ENCODE results near the gene TAF4B.
"Not testable (repeated sequence)": the region's sequence is repeated elsewhere in the genome, so short reads cannot be mapped to it uniquely, and the experiment has no call there.

Gene TAF4B

DNA sequence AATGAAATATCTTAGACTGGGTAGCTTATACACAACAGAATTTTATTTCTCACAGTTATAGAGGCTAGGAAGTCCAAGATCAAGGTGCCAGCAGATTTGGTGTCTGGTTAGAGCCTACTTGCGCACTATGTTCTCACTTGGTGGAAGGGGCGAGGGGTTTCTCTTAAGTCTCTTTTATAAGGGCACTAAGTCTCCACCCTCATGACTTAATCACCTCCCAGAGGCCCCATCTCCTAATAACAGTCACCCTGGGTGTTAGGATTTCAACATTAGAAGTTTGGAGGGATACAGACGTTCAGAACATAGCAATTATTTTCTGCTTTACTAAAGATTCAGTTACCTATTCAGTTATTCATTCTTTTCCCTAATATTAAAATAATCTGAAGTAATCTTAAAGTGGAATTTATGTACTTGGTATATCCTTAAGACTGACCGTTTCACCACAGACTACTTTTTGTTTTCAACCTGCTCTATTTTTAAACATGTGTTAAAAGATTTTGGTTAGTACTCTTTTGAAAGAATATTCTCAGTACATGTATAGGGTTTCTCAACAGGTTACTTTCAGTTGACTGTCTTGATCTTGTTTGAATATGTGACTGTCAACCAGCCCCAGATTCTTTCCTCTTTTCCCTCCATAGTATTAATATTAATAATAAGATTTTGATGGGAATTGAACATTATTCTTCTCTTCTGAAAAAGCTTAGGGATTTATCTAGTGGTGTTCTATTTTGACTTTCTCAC is 130.0 kb downstream of the TAF4B start:
- intact Hi-C loops (cut with DNase I), result no loop called here
- no peak for DNase-seq

DNA sequence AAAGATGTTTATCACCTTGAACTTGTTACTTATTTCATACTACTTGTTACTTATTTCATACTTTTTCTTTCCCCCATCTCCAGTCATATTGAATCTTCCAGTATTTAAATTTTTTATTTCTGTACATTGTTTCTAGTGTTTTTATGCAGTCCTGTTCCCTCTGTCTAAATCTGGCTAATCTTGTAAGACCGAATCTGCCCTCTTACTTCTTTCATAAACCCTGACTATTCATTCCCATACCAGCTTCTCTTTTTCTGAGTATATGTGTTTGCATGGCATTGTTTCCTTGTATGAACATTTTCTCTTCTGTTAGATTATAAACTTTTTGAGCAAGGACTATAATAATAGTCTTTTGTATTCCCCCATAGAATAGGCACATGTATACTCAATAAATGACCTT is 131.7 kb downstream of the TAF4B start:
- intact Hi-C loops (cut with DNase I), result no loop called here
- DNase-seq, result no peak

DNA sequence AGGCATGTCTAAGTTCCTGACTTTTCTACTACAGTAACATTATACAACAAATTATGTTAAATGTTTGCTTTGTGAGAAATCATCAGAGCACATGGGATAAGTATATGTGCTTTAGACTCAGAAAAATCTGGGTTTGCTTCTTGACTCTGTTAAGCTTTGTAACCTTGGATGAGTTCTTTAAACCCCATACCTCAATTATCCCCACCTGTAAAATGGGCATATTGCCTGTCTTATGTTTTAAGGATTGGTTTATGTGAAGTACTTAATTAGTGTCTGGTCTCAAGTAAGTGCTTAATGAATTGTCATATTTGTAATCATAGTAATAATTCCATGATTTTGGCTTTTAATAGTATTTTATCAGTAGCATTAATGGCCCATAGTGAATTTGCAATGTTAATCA is 135.8 kb downstream of the TAF4B start:
- DNase-seq, result no peak
- intact Hi-C loops (cut with DNase I), result no loop called here

DNA sequence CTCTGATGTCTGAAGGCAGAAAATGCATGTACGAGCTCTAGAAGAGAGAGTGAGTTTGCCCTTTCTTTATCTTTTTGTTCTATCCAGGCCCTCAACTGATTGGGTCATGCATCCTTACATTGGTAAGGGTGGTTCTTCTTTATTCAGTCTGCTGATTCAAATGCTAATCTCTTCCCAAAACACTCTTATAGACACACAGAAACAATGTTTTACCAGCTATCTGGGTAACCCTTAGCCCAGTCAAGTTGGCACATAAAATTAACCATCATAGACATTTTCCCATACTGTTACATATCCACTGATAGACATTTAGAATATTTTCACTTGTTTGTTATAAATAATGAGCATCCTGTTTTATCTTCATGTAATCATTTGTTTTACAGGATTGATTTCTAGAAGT is 141.2 kb downstream of the TAF4B start:
- no peak for DNase-seq
- intact Hi-C loops (cut with DNase I), result no loop called here

DNA sequence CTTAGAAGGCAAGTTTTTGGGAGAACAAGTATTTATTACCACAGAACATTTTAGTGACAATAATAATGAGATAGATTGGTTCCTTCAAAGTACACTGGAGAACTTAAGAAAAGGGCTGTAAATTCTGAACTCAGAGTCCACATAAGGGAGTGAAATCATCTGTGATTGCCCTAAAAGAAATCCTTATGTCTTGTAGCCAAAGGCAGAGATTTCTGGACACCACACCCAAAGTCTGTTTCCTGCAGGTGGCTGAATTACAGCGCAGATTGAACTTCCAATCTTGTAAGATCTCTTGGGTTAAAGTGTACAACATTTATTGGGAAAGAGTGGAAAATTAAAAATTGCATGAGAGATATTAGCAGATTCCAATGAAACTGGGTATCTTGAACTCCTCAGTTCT is 143.8 kb downstream of the TAF4B start:
- intact Hi-C loops (cut with DNase I), result no loop called here
- no peak for DNase-seq

DNA sequence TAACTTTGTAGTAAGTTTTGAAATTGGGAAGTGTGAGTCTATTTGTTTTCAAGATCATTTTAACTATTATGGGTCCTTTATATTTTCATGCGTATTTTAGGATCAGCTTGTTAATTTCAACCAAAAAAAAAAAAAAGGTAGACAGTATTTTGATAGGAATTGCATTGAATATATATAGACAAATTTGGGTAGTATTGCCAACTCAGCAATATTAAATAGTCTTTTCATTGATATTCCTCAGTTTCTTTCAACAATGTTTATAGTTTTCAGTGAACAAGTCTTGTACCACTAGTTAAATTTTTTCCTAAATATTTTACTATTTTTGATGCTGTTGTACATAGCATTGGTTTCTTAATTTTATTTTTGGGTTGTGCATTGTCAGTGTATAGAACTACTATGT is 149.9 kb downstream of the TAF4B start:
- DNase-seq, result no peak
- intact Hi-C loops (cut with DNase I), result no loop called here

DNA sequence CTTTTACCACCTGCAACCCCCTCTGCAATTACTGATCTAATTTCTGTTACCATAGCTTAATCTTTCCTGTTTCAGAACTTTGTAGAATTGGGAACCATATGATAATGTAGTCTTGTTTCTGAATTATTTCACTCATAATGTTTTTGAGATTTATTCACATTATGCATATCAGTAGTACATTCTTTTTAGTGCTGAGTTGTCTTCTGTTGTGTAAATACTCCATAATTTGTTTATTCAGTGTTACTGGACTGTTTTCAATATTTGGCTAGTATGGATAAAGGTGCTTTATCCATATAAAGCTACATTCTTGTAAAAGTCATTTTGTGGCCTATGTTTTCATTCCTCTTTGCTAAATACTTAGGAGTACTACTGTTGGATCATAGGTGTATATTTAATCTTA is 152.5 kb downstream of the TAF4B start:
- intact Hi-C loops (cut with DNase I), result no loop called here
- no peak for DNase-seq

DNA sequence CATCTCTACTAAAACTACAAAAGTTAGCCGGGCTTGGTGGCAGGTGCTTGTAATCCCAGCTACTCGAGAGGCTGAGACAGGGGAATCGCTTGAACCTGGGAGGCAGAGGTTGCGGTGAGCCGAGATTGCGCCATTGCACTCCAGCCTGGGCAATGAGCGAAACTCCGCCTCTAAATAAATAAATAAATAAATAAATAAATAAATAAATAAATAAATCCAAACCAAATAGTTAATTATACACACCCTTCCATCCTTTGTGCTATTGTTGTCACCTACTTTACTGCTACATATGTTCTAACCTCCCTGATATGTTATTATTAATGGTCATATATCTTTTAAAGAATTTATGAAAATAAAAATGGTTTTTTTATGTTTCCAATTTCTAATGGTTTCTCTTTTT is 155.3 kb downstream of the TAF4B start:
- intact Hi-C loops (cut with DNase I); DNase-seq: not testable (repeated sequence)

DNA sequence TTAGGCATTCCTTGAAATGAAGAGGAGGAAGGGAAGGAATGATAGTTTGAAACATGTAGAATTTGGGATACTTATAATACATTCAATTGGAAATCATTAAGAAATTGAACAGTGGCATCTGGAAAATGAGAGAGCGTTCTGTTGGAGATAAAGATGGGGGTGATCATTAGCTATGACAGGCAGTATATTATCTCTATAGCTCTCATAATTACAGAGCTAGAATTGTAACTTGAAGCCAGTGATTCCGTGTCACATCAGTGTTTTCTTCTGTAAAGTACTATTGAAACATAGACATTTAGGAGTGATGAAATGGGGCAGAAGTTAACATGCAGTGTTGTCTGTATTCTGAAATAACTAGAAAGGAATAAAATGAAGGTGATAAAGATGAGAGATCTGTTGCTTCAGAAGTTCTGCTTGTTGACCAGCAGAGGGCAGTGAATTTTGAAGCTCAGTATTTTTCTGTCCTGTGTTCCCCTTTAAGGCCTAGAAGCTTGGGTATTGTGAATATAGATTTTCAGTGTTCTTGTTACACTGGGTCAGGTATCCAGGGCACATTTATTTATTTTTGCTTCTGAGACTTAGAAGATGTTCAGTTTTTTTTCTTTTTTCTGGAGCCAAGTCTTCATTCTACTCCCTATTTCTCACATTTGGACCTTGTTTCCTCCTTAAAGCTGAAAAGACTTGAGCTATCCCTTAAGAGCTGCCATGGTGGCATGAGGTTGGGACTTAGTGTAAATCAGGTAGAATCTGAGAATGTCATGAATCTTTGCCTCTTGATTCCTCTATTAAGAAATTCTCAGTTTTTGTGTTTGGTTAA is 157.4 kb downstream of the TAF4B start:
- peak in 11 of 42 donors; percentile 15 to 65 (median 28) for DNase-seq
- intact Hi-C loops (cut with DNase I), result no loop called here

DNA sequence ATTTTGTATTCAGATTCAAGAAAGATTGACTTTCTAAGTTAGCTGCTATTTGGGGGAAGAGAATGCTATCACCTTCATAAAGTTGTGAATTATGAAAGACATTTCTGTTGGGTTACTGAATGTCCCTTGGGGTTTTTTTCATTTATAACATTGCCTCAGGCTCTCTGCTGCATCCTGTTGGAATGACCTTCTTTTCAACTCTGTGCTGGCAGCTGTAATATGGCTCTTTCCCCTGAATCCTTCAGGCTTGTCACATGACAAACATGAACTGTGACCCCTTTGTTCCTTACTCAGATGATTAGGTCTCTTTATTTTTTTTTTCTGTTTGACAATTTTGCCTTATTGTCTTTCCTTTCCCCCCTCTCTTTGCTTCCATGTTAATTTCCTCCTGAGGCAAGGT is 159.8 kb downstream of the TAF4B start:
- intact Hi-C loops (cut with DNase I), result no loop called here
- DNase-seq, result peak in 10 of 42 donors; percentile 12 to 63 (median 33)

DNA sequence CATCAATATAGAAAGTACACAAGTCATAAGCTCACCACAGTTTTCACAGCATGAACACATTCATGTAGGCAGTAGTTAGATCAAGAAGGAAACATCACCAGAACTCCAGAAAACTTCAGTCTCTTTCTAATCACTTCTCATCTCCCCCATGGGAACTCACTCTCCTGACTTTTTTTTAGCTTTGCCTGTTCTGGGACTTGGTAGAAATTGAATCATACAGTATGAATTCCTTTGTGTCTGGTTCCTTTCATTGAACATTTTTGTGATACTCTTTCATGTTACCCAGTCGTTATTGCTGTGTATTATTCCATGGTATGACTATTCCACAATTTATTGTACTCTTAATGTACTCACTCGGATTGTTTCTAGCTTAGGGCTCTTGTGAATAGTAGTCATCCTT is 160.2 kb downstream of the TAF4B start:
- intact Hi-C loops (cut with DNase I), result no loop called here
- no peak for DNase-seq

DNA sequence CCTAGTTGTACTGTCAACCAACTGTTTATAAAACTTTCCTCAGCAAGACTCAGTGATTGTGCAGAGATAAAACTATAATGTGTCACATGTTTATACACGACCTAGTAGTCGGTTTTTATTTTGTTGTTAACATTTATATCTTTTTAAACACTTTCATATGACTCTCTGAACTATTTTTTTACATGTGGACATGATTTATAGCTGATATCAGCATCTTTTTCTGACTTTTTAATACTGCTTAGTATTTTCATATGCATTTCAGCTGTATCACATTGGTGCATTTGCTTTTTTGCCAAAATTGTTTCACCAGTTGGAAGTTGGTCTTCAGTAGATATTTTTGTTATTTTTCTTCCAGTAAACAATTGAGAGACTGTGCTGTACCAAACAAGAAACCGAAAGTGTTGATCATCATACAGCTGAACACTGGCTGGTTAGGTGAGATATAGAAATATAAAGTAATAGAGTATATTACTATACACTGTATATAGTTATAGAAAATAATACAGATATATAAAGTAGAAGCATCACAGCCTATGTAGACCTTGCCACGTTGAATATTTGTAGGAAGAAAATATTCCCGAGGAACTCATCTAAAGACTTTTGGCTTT is 167.9 kb downstream of the TAF4B start:
- intact Hi-C loops (cut with DNase I), result no loop called here

DNA sequence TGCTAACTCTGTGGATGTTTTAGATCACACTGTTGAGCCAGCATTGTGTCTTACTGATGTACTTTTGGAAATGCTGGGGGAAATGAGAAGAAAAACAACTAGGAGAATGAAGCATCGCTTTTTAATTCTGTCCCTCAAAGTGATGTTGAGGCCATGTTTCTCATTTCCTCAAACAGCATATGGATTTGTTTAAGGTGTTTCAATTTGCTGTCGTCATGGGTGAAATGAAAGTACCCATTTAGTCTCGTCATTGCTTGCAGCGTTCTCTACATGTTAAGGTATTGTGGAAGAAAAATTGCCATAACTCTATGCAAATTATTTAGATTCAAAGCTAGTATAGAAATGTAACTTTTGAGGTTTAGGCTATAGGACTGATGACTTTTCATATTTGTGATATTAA is 170.8 kb downstream of the TAF4B start:
- intact Hi-C loops (cut with DNase I), result no loop called here
- DNase-seq, result no peak

More for the DNA sequence above, 167.9 kb downstream of the TAF4B start:
- no peak for DNase-seq

DNA sequence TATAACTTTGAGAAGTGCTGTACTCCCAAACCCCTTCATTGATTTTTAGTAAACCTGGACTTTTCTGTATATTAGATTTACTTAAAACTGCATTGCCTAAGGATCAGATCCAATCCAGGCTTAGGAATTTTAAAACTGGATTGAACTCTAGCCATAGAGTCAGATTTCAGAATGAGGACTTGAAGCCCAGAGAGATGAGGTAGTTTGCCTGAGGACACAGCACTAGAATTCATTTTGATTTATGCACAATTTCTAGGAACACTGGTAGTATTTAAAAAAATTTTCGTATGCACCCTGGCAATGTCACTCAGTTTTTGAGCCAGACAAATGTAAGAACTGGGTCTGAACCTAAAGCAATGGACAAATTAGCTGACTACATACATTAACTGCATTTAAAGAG is 177.2 kb downstream of the TAF4B start:
- no peak for DNase-seq
- intact Hi-C loops (cut with DNase I), result loop anchor here (10.0 kb wide), 2 partner anchors 141 to 251 kb away; partner anchors contain the start of gene KCTD1

DNA sequence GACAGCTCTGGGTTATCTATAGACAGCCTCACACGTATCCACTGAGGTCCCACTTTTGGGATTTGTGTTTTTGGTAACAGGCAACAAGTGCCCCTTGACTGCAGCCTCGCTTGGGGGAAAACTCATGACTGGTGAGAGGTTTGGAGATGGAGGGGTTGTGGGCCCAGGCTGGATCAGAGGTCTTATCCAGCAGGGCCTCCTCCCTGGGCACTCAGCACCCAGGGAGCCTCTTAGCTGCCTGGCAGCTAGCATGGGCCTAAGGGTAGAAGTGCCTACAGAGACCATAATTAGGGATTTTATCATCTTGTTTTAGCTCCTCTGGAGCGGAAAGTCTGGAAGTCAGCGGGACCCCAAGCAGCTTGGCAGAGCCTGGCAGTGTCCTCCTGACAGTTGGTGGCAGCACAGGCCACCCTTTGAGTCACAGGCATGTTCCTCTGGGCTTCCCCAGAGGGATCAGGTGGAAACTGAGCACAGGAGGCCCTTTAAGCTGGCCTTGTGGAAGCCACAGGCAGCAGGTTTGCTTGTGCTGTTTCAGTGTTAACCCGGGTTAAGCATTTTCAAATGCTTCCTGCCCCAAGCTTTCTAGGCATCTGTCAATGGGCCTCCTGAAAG is 179.1 kb downstream of the TAF4B start:
- intact Hi-C loops (cut with DNase I), result loop anchor here (10.0 kb wide), 2 partner anchors 140 to 250 kb away; partner anchors contain the start of gene KCTD1
- peak in 41 of 42 donors; percentile 36 to 83 (median 61) for DNase-seq

DNA sequence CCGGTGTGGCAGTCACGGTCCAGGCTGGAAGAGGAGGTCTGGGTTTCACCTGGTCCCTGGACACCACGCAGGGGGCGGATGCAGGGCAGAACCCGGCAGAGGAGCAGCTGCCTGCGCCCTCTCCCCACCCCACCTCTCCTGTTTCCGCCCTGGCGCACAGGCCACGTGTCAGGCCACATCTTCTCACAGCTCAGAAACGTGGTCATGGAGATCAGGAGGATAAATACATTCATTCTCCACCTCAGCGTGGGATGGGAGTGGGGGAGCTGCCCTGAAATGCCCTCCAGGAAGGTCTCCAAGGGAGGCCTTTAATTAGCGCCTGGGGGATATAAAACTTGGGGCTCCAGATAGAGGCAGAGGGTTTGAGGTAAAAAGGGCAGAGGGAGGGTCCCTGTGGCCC is 180.1 kb downstream of the TAF4B start:
- intact Hi-C loops (cut with DNase I), result loop anchor here (10.0 kb wide), 2 partner anchors 138 to 248 kb away; partner anchors contain the start of gene KCTD1
- no peak for DNase-seq

DNA sequence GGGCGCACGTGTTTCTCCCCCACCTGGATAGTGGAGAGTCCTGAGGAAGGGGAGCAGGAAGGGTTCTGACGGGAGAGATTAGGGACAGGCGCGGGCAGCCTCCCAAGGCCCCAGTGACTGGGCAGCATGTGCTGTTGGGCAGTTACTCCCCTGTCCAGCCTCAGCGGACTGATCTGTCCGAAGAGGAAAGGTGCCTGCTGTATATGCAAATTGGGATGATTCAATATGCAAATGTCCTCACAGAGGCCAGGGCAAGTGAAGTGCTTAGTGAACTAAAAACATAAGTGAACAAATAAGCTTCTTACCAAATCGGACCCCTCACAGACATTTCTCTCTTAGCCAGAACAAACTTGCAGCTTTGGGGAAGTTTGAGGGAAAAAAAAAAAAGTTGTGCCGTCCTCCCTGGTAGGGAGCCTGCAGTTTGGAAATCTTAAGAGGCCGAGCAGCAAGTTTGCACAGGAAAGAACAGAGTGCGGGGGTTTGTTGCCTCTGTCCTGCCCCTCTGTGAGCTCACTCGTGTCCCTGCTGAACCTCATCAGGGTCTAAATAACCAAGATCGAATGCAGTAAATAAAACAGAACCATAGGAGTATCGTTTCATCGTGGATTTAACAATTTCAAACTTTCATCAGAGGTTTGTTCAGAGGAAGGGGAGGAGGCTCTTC is 180.7 kb downstream of the TAF4B start:
- intact Hi-C loops (cut with DNase I), result loop anchor here (10.0 kb wide), 2 partner anchors 138 to 248 kb away; partner anchors contain the start of gene KCTD1

DNA sequence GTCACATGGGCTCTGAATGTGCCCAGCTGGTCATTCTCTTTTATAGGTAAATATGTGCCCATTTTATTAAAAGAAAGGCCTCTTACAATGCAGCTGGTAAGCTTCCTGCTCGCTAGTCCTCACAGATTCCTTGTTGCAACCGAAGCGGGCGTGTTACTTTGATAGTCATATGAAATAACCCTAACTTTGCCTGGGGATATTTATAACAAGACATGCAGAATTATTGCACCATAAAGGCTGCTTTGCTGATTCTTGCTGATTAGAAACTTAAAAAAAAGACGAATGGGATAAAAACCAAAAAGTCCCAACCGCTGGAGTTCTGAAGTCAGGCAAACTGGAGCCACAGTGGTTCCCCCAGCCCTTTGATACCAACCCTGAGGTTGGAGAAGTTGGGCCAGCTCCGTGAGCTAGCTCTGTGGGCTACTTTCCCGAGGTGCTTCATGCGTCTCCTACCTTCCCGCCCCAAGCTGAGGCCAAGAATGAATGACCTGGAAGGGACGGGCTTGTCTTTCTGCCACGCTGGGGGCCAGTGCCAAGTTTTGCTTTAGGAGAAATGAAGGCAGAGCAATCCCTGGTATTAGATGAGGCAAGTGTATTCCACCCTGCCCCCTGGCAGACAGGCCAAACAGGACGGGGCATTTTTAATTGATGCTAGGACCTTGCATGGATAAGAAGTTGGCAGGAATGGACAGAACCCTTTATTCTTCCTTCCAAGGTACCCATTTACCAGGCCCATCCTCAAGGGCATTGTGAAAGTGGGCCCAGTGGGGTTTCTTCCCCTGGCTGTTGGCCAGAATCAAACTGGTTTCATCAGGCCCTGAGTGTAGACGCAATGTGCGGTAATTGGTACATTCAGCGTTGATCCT is 181.7 kb downstream of the TAF4B start:
- DNase-seq, result no peak
- intact Hi-C loops (cut with DNase I), result loop anchor here (10.0 kb wide), 2 partner anchors 137 to 247 kb away; partner anchors contain the start of gene KCTD1

More for the DNA sequence above, 180.7 kb downstream of the TAF4B start:
- no peak for DNase-seq

Measured in head of caudate nucleus (tissue), 42 donors.